ENCODE results near the gene AGAP2. TPM values are rescaled to one million over a fixed set of nuclear protein-coding genes. Genes with fewer than 3 reads are reported as not detected.
A peak's percentile ranks its signal among the peaks of the same experiment; 100 is the strongest.

Gene AGAP2
- total RNA-seq, 1 experiment from 2014 or later: 0.40 TPM

GRCh38 chr12:57772429-57773322 lies 34.1 kb upstream of the AGAP2 start, which contains the start of gene EEF1AKMT3:
EEF1AKMT3 (plus strand) TSS chr12:57772614; CDS start chr12:57772725, 111 bp downstream.
- DNase-seq (peak; percentile 60), ATAC-seq (peak; percentile 62)
- ChIA-PET POLR2A (ENCODE audit: unreplicated experiment) (no interaction called here), CTCF (interaction anchor here (0.6 kb wide), 1 partner anchor 10 kb away, joined by 3 read pairs; the partner anchor contains the start of gene TSFM)
- Histone ChIP-seq H3K4me3 (ENCODE audit: low read length) (peak within 1 kb of the TSS; percentile 84), H2AFZ (ENCODE audit: low read length) (peak within 1 kb of the TSS; percentile 94), H3K27me3 (ENCODE audit: low read length) (no peaks in the 10 kb centered on the region), H4K20me1 (ENCODE audit: low read length) (no peaks in the 10 kb centered on the region), H3K36me3 (ENCODE audit: low read depth, low read length) (peaks cover 18% of the 10 kb centered on the region), H3K9me3 (ENCODE audit: low read length) (no peaks in the 10 kb centered on the region), H3K9ac (ENCODE audit: low read length) (peak within 1 kb of the TSS; percentile 96), H3K9me2 (replicated peaks; ENCODE audit: low read length) (no peaks in the 10 kb centered on the region), H3K4me1 (ENCODE audit: insufficient read depth, low read length) (peaks cover 12% of the 10 kb centered on the region), H3K4me2 (ENCODE audit: low read length) (peak within 1 kb of the TSS; percentile 96), H3K79me2 (ENCODE audit: low read length) (peaks cover 28% of the 10 kb centered on the region), H3F3A (ENCODE audit: low read length, unreplicated experiment) (no peaks in the 10 kb centered on the region), H3K27ac (ENCODE audit: low read length) (peak within 1 kb of the TSS; percentile 86)
- TSS peak; percentile 49 for BruUV-seq (replicated peaks)
- no peak for TF ChIP-seq EZH2 (IDR thresholded peaks at IDR 0.05; ENCODE audit: low read length, unreplicated experiment)
- TF ChIP-seq EZH2phosphoT487 (IDR thresholded peaks at IDR 0.05; ENCODE audit: borderline replicate concordance, low read length): no peak
- TF ChIP-seq CTCF (conservative IDR thresholded peaks at IDR 0.05; ENCODE audit: low read depth, low read length): no peak
- intact Hi-C loops (cut with micrococcal nuclease): no loop called here

GRCh38 chr12:57771873-57772428 lies 33.4 kb upstream of the AGAP2 start, which contains the start of gene METTL1:
METTL1 (minus strand) TSS chr12:57772105; CDS start chr12:57772083, 22 bp downstream.
- Histone ChIP-seq H3K4me3 (ENCODE audit: low read length) (peak within 1 kb of the TSS; percentile 84), H2AFZ (ENCODE audit: low read length) (peak within 1 kb of the TSS; percentile 94), H3K27me3 (ENCODE audit: low read length) (no peaks in the 10 kb centered on the region), H3K79me2 (ENCODE audit: low read length) (peaks cover 28% of the 10 kb centered on the region), H3F3A (ENCODE audit: low read length, unreplicated experiment) (no peaks in the 10 kb centered on the region), H3K9me2 (replicated peaks; ENCODE audit: low read length) (no peaks in the 10 kb centered on the region), H3K9me3 (ENCODE audit: low read length) (no peaks in the 10 kb centered on the region), H3K27ac (ENCODE audit: low read length) (peak within 1 kb of the TSS; percentile 86), H4K20me1 (ENCODE audit: low read length) (no peaks in the 10 kb centered on the region), H3K4me1 (ENCODE audit: insufficient read depth, low read length) (peaks cover 20% of the 10 kb centered on the region), H3K9ac (ENCODE audit: low read length) (peak within 1 kb of the TSS; percentile 96), H3K36me3 (ENCODE audit: low read depth, low read length) (peaks cover 18% of the 10 kb centered on the region), H3K4me2 (ENCODE audit: low read length) (peak within 1 kb of the TSS; percentile 96)
- ATAC-seq (peak; percentile 88), DNase-seq (peak; percentile 96)
- ChIA-PET POLR2A (ENCODE audit: unreplicated experiment) (no interaction called here), CTCF (interaction anchor here (0.6 kb wide), 1 partner anchor 11 kb away, joined by 3 read pairs; the partner anchor contains the start of gene TSFM)
- intact Hi-C loops (cut with micrococcal nuclease): no loop called here
- TF ChIP-seq EZH2phosphoT487 (IDR thresholded peaks at IDR 0.05; ENCODE audit: borderline replicate concordance, low read length) (no peak), CTCF (conservative IDR thresholded peaks at IDR 0.05; ENCODE audit: low read depth, low read length) (no peak), EZH2 (IDR thresholded peaks at IDR 0.05; ENCODE audit: low read length, unreplicated experiment) (no peak)
- no TSS peak for BruUV-seq (replicated peaks)

All from PC-3 (cell line).